Measurements from ENCODE around the gene SPECC1. TPM values are rescaled to one million over a fixed set of nuclear protein-coding genes. Genes with fewer than 3 reads are reported as not detected.
"Not testable (repeated sequence)": the region's sequence is repeated elsewhere in the genome, so short reads cannot be mapped to it uniquely, and the experiment has no call there.

Gene SPECC1
- total RNA-seq, 1 donor from 2014 or later: 12.9 TPM

- DNase-seq (ENCODE audit: extremely low read depth, low read depth, low spot score): not testable (repeated sequence)
Observed at GRCh38 chr17:20165516-20165915, 156.4 kb downstream of the SPECC1 start.

GRCh38 chr17:20170085-20170484 is 160.9 kb downstream of the SPECC1 start:
- no peak for DNase-seq (ENCODE audit: extremely low read depth, low read depth, low spot score)

- DNase-seq (ENCODE audit: extremely low read depth, low read depth, low spot score): no peak
Observed at GRCh38 chr17:20171741-20172365, 162.7 kb downstream of the SPECC1 start.

- DNase-seq (ENCODE audit: extremely low read depth, low read depth, low spot score): no peak
Observed at GRCh38 chr17:20172376-20172775, 163.2 kb downstream of the SPECC1 start.

- no peak for DNase-seq (ENCODE audit: extremely low read depth, low read depth, low spot score)
Observed at GRCh38 chr17:20173091-20173490, 163.9 kb downstream of the SPECC1 start.

GRCh38 chr17:20174588-20175265 is 165.6 kb downstream of the SPECC1 start:
- no peak for DNase-seq (ENCODE audit: extremely low read depth, low read depth, low spot score)

GRCh38 chr17:20179041-20179440 is 169.9 kb downstream of the SPECC1 start:
- no peak for DNase-seq (ENCODE audit: extremely low read depth, low read depth, low spot score)

GRCh38 chr17:20180661-20181060 is 171.5 kb downstream of the SPECC1 start:
- no peak for DNase-seq (ENCODE audit: extremely low read depth, low read depth, low spot score)

- DNase-seq (ENCODE audit: extremely low read depth, low read depth, low spot score): no peak
Observed at GRCh38 chr17:20184181-20184580, 175.0 kb downstream of the SPECC1 start.

- DNase-seq (ENCODE audit: extremely low read depth, low read depth, low spot score): no peak
Observed at GRCh38 chr17:20184977-20185619, 175.9 kb downstream of the SPECC1 start.

- DNase-seq (ENCODE audit: extremely low read depth, low read depth, low spot score): no peak
Observed at GRCh38 chr17:20187049-20187448, 177.9 kb downstream of the SPECC1 start.

GRCh38 chr17:20189302-20189701 is 180.1 kb downstream of the SPECC1 start:
- no peak for DNase-seq (ENCODE audit: extremely low read depth, low read depth, low spot score)

- DNase-seq (ENCODE audit: extremely low read depth, low read depth, low spot score): no peak
Observed at GRCh38 chr17:20189979-20190378, 180.8 kb downstream of the SPECC1 start.

- DNase-seq (ENCODE audit: extremely low read depth, low read depth, low spot score): no peak
Observed at GRCh38 chr17:20190605-20191004, 181.4 kb downstream of the SPECC1 start.

- DNase-seq (ENCODE audit: extremely low read depth, low read depth, low spot score): no peak
Observed at GRCh38 chr17:20191056-20191455, 181.9 kb downstream of the SPECC1 start.

- DNase-seq (ENCODE audit: extremely low read depth, low read depth, low spot score): not testable (repeated sequence)
Observed at GRCh38 chr17:20196286-20196685, 187.1 kb downstream of the SPECC1 start.

- no peak for DNase-seq (ENCODE audit: extremely low read depth, low read depth, low spot score)
Observed at GRCh38 chr17:20197272-20197926, 188.2 kb downstream of the SPECC1 start.

- no peak for DNase-seq (ENCODE audit: extremely low read depth, low read depth, low spot score)
Observed at GRCh38 chr17:20200016-20200795, 191.0 kb downstream of the SPECC1 start.

- no peak for DNase-seq (ENCODE audit: extremely low read depth, low read depth, low spot score)
Observed at GRCh38 chr17:20200865-20201458, 191.8 kb downstream of the SPECC1 start.

- DNase-seq (ENCODE audit: extremely low read depth, low read depth, low spot score): no peak
Observed at GRCh38 chr17:20202141-20202621, 193.0 kb downstream of the SPECC1 start.
